Central memory CD8-positive, alpha-beta T cell (primary cell): ENCODE measurements around the gene DCAF12L2.
"Not testable (repeated sequence)": the region's sequence is repeated elsewhere in the genome, so short reads cannot be mapped to it uniquely, and the experiment has no call there.

ENCODE experiments used
- ATAC-seq: fragments of 150-1000 bp; cut with Tn5 transposase; replicated peaks from 2 replicates; pipeline ENCODE4 v1.10.0; 2022; ENCODE audit warnings: mild to moderate bottlenecking, moderate FRiP score, moderate number of reproducible peaks; ENCODE audit not compliant: poor library complexity, severe bottlenecking; ENCODE audit errors: extremely low read depth
- DNase-seq, 2 donors: peaks; one replicate each; pipeline ENCODE4 v3.0.0; 2021; ENCODE audit warnings: low spot score in 2 of 2
- H3K27ac Mint-ChIP-seq: one replicate; pipeline ENCODE4 v1.8.0; 2022; ENCODE audit warnings: low read depth, mild to moderate bottlenecking, moderate library complexity, mixed read lengths
- H3K27me3 Mint-ChIP-seq: one replicate; pipeline ENCODE4 v1.8.0; 2022; ENCODE audit warnings: mixed read lengths
- H3K36me3 Mint-ChIP-seq: one replicate; pipeline ENCODE4 v1.8.0; 2022; ENCODE audit warnings: mild to moderate bottlenecking, moderate library complexity, mixed read lengths; ENCODE audit not compliant: insufficient read depth
- H3K4me1 Mint-ChIP-seq: one replicate; pipeline ENCODE4 v1.8.0; 2022; ENCODE audit warnings: mixed read lengths
- H3K4me3 Mint-ChIP-seq: one replicate; pipeline ENCODE4 v1.8.0; 2022; ENCODE audit warnings: mild to moderate bottlenecking, moderate library complexity, mixed read lengths
- H3K9me3 Mint-ChIP-seq: one replicate; pipeline ENCODE4 v1.8.0; 2022; ENCODE audit warnings: mixed read lengths

The DCAF12L2 gene

DNA sequence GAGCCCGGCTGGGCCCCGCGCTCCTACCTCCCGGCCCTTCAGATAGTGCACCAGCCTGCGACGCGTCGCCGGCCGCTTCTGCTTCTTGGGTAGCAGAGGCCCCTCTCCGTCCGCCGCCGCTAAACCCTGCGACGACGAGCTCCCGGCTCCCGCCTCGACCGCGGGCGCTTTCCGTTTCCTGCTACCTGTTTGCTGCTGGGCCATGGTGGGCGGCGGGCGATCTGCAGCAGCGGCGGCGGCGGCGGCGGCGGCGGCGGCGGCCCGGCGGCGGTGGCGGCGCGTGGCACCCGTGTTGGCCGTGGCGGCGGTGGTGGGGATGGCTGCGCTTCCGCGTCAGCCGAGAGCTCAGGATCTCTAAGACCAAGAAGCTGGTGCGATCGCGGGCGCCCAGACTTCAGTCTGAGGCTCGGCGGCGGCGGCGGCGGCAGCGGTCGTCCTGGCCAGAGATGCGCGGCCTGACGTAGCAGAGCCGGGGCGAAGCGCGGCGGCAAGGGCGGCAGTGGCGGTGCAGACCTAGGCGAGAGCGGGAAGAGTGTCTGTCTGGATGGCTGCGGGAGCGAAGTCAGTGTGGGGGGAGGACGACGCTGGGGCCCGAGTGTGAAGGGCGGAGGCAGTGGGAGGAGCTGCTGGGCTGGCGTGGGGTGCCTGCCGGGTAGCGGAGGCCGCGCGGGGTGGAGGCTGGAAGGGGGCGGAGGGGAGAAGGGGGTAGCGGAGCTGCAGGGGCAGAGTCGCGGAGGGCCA is at the start of gene DCAF12L2:
Gene DCAF12L2, minus strand, starts transcription at position 569 of the 741 bp plus-strand sequence. Its CDS starts 365 bp downstream, at position 204.
- Mint-ChIP-seq H3K4me1 (no peaks in the 10 kb centered on the region), H3K27me3 (no peaks in the 10 kb centered on the region), H3K27ac (no peak within 1 kb of the TSS), H3K9me3 (no peaks in the 10 kb centered on the region), H3K36me3 (no peaks in the 10 kb centered on the region), H3K4me3 (no peak within 1 kb of the TSS)
- DNase-seq: no peak
- ATAC-seq: no peak

DNA sequence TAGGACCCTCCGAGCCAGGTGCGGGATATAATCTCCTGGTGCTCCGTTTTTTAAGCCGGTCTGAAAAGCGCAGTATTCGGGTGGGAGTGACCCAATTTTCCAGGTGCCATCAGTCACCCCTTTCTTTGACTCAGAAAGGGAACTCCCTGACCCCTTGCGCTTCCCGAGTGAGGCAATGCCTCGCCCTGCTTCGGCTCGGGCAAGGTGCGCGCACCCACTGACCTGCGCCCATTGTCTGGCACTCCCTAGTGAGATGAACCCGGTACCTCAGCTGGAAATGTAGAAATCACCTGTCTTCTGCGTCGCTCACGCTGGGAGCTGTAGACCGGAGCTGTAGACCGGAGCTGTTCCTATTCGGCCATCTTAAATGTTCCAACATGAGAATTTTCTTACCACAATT is 24.8 kb upstream of the DCAF12L2 start:
- not testable (repeated sequence) for H3K27me3 Mint-ChIP-seq, DNase-seq, ATAC-seq, H3K4me1 Mint-ChIP-seq, H3K27ac Mint-ChIP-seq, H3K4me3 Mint-ChIP-seq, H3K36me3 Mint-ChIP-seq, H3K9me3 Mint-ChIP-seq

DNA sequence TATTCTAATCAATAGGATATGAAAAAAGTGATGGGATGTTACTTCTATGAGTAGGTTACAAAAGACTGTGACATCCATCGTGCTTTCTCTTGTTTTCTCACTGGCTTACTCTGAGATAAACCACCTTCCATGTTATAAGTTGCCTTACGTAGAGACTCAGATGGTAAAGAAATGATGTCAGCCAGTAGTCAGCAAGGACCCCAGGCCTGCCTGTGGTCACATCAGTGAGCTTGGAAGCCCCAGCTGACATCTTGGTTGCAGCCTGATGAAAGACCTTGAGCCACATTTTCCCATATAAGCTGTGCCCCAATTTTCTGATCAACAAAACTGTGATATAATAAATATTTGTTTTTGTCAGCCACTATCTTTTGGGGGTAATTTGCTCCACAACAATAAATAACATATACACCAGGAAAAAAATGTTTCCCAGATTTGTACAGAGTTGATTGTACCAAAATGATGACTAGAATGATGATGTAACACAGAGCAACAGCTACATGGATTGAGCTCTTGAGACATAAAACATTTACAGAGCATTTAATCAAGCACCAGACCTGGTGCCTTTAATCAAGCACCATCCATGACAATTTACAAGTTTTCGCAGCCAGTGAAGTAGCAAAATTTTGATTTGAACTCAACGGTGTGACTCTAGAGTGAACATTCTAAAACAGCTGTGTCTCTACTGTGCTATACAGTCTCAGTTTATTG is 11.2 kb upstream of the DCAF12L2 start:
- Mint-ChIP-seq H3K27me3 (no peaks in the 10 kb centered on the region), H3K4me1 (no peaks in the 10 kb centered on the region), H3K9me3 (no peaks in the 10 kb centered on the region), H3K36me3 (no peaks in the 10 kb centered on the region), H3K27ac (no peak overlapping the region), H3K4me3 (no peak overlapping the region)
- DNase-seq (no peak), ATAC-seq (no peak)

DNA sequence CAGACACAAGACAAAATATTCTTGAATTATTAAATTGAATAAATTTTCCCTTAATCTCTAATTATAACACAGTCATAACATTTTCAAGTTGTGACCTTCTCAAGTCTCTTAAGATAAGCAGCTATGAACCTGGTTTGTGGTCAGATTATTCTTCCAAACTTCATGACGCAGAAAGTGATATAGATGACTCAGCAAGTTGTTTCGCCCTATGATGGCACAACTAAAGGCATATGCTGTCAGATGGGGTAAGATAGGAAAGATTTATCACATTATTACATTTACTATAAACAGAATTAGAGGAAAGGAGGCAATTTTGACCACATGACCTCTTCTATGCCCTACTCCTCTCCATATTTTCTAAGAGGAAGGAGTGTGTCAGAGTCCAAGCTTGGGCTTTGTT is 4.6 kb upstream of the DCAF12L2 start:
- Mint-ChIP-seq H3K4me1 (no peaks in the 10 kb centered on the region), H3K4me3 (no peak overlapping the region)
- no peak for DNase-seq

DNA sequence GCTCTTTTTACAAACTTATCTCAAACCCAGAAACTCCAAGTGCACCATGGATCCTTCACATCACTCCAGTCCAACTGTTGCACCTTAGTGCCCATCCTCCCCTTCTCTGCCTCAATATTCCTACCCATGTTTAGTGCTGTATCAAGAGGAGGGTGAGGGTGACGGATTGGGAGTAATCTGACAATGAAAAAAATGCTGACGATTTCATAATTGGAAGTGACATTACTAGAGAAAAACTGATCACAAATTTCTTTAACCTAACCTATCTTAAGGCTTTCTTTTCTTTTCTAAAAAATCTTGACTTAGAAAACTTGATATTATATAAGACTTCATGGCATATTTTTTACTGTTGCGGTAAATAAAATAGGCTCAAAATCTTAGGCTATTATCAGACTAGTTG is 1.5 kb upstream of the DCAF12L2 start:
- Mint-ChIP-seq H3K4me3 (no peak overlapping the region), H3K27ac (no peak overlapping the region), H3K4me1 (no peaks in the 10 kb centered on the region), H3K27me3 (no peaks in the 10 kb centered on the region), H3K36me3 (no peaks in the 10 kb centered on the region), H3K9me3 (no peaks in the 10 kb centered on the region)
- ATAC-seq (no peak), DNase-seq (no peak)

More for the DNA sequence above, 4.6 kb upstream of the DCAF12L2 start:
- H3K9me3 Mint-ChIP-seq: no peaks in the 10 kb centered on the region
- no peaks in the 10 kb centered on the region for H3K36me3 Mint-ChIP-seq
- no peaks in the 10 kb centered on the region for H3K27me3 Mint-ChIP-seq
- ATAC-seq: no peak
- H3K27ac Mint-ChIP-seq: no peak overlapping the region

DNA sequence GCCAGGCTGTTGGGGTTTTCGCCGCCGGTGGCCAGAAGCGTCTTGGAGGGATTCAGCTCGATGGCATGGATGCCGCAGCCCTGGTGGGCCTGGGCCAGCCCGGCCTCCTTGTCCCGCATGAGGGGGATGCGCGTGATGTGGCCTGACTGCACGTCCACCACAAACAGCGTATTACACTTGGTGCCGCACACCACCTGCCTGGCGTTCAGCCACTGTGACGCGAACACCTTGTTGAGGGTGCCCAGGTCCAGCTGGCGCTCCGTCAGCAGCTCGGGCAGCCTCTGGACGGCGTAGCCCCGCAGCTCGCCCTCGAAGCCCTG is 728 bp downstream of the DCAF12L2 start:
- no peak for DNase-seq
- H3K36me3 Mint-ChIP-seq: no peaks in the 10 kb centered on the region
- H3K27me3 Mint-ChIP-seq: no peaks in the 10 kb centered on the region
- H3K4me1 Mint-ChIP-seq: no peaks in the 10 kb centered on the region
- H3K4me3 Mint-ChIP-seq: no peak overlapping the region
- H3K9me3 Mint-ChIP-seq: no peaks in the 10 kb centered on the region
- no peak for ATAC-seq
- no peak overlapping the region for H3K27ac Mint-ChIP-seq

DNA sequence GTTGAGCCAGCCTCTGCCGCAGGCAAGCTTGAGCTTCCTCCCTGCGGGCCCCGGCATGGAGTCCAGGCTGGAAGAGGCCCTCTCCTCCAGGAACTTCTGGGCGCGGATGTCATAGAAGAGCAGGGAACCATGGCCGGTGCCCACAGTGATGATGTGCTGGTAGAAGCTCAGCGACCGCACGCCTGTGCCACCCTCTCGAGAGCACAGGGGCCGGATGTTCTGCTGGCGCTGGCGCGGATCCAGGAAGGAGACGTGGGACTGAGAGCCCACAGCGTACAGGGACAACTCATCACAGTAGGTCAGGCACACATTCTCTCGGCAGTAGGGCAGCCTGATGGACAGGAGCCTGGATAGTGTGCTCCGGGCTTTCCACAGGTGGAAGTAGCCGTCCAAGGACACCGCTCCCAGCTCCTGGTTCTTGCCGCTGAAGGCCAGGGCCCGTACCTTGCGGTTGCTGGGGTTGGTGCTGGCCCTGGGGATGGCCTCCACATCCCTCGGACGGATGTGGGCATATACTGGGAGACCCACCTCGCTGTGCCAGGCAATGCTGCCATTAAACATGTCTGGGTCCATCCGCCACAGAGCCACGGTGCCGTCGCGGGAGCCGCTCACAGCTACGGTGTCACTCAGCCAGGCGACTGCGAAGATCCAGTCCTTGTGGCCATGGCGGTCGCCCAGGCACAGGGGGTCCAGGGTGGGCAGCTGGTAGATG is 1.2 kb downstream of the DCAF12L2 start:
- ATAC-seq (no peak), DNase-seq (no peak)
- H3K27ac Mint-ChIP-seq: no peak overlapping the region
- no peaks in the 10 kb centered on the region for H3K27me3 Mint-ChIP-seq
- no peaks in the 10 kb centered on the region for H3K4me1 Mint-ChIP-seq
- no peak overlapping the region for H3K4me3 Mint-ChIP-seq
- H3K36me3 Mint-ChIP-seq: peaks cover under 1% of the 10 kb centered on the region
- no peaks in the 10 kb centered on the region for H3K9me3 Mint-ChIP-seq

DNA sequence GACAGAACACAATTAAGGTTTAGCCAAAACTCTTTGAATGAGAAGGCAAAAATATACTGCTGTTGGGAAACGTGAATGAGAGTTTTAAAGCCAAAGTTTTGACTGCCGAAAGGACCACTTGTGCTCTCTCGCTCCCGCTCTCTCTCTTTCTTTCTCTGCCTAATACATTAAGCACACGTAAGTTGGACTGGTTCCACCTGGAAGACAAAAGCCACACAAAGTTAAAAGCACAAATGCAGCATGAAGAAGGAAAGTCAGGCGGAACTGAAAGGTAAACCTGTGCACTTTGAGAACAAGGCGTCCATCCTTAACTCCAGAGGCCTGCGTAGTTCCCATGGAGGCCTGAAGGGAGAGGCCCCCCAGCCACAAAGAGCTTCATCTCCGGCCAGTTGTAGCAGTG is 1.9 kb downstream of the DCAF12L2 start:
- no peak for ATAC-seq
- Mint-ChIP-seq H3K4me3 (no peak overlapping the region), H3K36me3 (peaks cover 1% of the 10 kb centered on the region)

DNA sequence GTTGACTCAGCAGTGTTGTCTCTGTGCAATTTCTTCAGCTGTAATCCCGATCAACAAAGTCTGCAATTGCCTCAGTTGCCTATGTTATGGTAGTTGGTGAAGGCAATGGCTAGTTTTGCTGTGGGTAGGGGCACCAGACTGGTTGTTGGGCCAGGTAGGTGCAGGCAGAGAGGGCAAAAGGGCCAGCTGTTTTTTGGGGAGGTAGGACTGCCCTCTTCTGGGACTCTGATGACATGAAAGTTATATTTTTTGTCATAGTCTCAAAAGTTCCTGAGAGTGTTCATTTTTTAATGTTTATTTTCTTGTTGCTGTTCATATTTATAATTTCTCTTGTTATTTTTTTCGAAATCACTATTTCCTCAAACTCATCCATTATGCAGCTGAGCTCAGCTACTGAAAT is 25.1 kb downstream of the DCAF12L2 start:
- Mint-ChIP-seq H3K27ac (no peak overlapping the region), H3K27me3 (no peaks in the 10 kb centered on the region), H3K9me3 (no peaks in the 10 kb centered on the region), H3K4me1 (no peaks in the 10 kb centered on the region), H3K4me3 (no peak overlapping the region), H3K36me3 (peaks cover 2% of the 10 kb centered on the region)
- ATAC-seq: no peak
- DNase-seq: no peak

More for the DNA sequence above, 1.9 kb downstream of the DCAF12L2 start:
- no peaks in the 10 kb centered on the region for H3K27me3 Mint-ChIP-seq
- no peak overlapping the region for H3K27ac Mint-ChIP-seq
- no peaks in the 10 kb centered on the region for H3K4me1 Mint-ChIP-seq
- DNase-seq: no peak
- no peaks in the 10 kb centered on the region for H3K9me3 Mint-ChIP-seq

DNA sequence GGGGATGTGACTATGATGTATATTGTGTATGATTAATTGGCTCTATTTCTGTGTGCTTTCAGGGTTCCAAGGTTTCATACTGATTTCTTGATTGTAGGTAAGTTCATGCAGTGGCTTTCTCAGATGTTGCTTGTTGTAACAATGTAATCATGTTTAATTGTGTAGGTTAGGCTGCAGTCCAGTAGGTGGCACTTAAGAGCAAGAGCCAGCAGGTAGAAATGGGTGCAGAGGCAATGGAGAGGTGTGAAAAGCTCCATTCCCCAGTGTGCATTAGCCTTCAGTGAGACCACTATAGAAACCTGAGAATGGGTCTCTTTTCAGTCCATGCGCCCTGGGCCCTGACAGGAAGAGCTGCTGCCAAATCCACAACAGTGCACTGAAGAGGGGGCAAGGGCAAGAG is 28.2 kb downstream of the DCAF12L2 start:
- Mint-ChIP-seq H3K27ac (no peak overlapping the region), H3K4me3 (no peak overlapping the region), H3K27me3 (no peaks in the 10 kb centered on the region), H3K9me3 (no peaks in the 10 kb centered on the region), H3K36me3 (peaks cover 2% of the 10 kb centered on the region), H3K4me1 (no peaks in the 10 kb centered on the region)
- DNase-seq (no peak), ATAC-seq (no peak)

DNA sequence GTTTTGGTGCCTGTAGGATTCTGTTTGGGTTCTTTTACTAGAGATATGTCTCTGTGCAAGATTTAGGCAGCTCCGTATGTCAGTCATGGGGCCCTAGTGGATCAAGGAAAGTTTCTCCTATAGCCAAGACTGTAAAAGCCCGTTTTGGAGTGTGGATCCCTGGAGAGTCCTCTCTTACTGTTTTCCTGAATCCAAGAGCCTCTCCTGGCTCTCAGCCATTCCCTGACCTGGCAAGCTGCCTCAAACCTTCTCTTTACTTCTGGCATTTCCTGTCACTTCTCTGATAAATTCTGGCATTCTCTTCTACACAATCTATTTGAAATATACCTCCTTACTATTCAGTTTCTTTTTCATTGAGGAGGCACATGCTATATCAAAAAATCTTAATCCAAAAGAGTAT is 41.4 kb downstream of the DCAF12L2 start:
- Mint-ChIP-seq H3K27me3 (no peaks in the 10 kb centered on the region), H3K9me3 (peaks cover 5% of the 10 kb centered on the region), H3K4me3 (no peak overlapping the region), H3K36me3 (no peaks in the 10 kb centered on the region), H3K27ac (no peak overlapping the region), H3K4me1 (no peaks in the 10 kb centered on the region)
- DNase-seq (no peak), ATAC-seq (no peak)
